Epithelial cell of proximal tubule (primary cell): Measurements from ENCODE around the gene CLEC16A. TPM values are rescaled to one million over a fixed set of nuclear protein-coding genes. Genes with fewer than 3 reads are reported as not detected.

ENCODE experiments used
- DNase-seq: peaks from one replicate; pipeline ENCODE4 v3.0.0-alpha.2; 2011; ENCODE audit warnings: low read depth
- H3K4me3 ChIP-seq: 2 replicates; pipeline ENCODE4 v1.5.1; 2011; ENCODE audit warnings: low read depth, mild to moderate bottlenecking, low read length
- CTCF ChIP-seq: conservative IDR thresholded peaks from 2 replicates; pipeline ENCODE4 v1.5.1; 2012; ENCODE audit warnings: low read depth, mild to moderate bottlenecking, low read length
- total RNA-seq: library from RNA; depleted of rRNA; stranded (reverse); fragments of >200 nt; gene quantifications from 2 replicates; pipeline ENCODE4 v1.2.3, GENCODE V29; 2015

The CLEC16A gene
- total RNA-seq, 1 donor from 2014 or later: 15.6 TPM

- no peak overlapping the region for H3K4me3 ChIP-seq
- TF ChIP-seq CTCF: no peak
- DNase-seq: no peak
Measured at GRCh38 chr16:11168386-11169051, 224.2 kb downstream of the CLEC16A start.

GRCh38 chr16:11169641-11170040 lies 225.3 kb downstream of the CLEC16A start:
- no peak for TF ChIP-seq CTCF
- H3K4me3 ChIP-seq: no peak overlapping the region
- no peak for DNase-seq

GRCh38 chr16:11170201-11170600 lies 225.8 kb downstream of the CLEC16A start:
- no peak overlapping the region for H3K4me3 ChIP-seq
- no peak for TF ChIP-seq CTCF
- DNase-seq: no peak

- DNase-seq: no peak
- TF ChIP-seq CTCF: no peak
- H3K4me3 ChIP-seq: no peak overlapping the region
Measured at GRCh38 chr16:11170696-11171447, 226.5 kb downstream of the CLEC16A start.

GRCh38 chr16:11171448-11171709 lies 227.0 kb downstream of the CLEC16A start:
- H3K4me3 ChIP-seq: no peak overlapping the region
- no peak for TF ChIP-seq CTCF
- DNase-seq: no peak

- H3K4me3 ChIP-seq: no peak overlapping the region
- no peak for DNase-seq
- TF ChIP-seq CTCF: no peak
Measured at GRCh38 chr16:11171757-11172299, 227.5 kb downstream of the CLEC16A start.
